Neutrophil (primary cell): Measurements from ENCODE around the gene NR3C2.

ENCODE experiments used
- H3K27ac ChIP-seq: fragments of 200-600 bp; sonication (generic); 2 replicates; pipeline ENCODE4 v1.5.1; 2016; ENCODE audit warnings: mild to moderate bottlenecking, moderate library complexity
- H3K27me3 ChIP-seq: fragments of 200-600 bp; sonication (generic); 2 replicates; pipeline ENCODE4 v1.6.0; 2016; ENCODE audit warnings: mild to moderate bottlenecking
- H3K36me3 ChIP-seq: fragments of 200-600 bp; sonication (generic); 2 replicates; pipeline ENCODE4 v1.5.1; 2017
- H3K4me1 ChIP-seq, 2 experiments: fragments of 200-600 bp in 1 of 2; sonication (generic) in 1 of 2; 1 replicate in 1 of 2; 2 replicates in 1 of 2; pipeline versions ENCODE4 v1.5.1 to v1.6.1; 2013 to 2016; ENCODE audit warnings: low read depth in 1 of 2, low read length in 1 of 2, mild to moderate bottlenecking in 1 of 2, moderate library complexity in 1 of 2; ENCODE audit not compliant: control insufficient read depth in 1 of 2, insufficient read depth in 1 of 2
- H3K4me3 ChIP-seq, 2 experiments: fragments of 200-600 bp in 1 of 2; sonication (generic) in 1 of 2; 1 replicate in 1 of 2; 2 replicates in 1 of 2; pipeline ENCODE4 v1.5.1; 2013 to 2016; ENCODE audit warnings: low read depth in 1 of 2, low read length in 1 of 2, mild to moderate bottlenecking in 1 of 2, moderate library complexity in 1 of 2
- H3K9me3 ChIP-seq: fragments of 200-600 bp; sonication (generic); 2 replicates; pipeline ENCODE4 v1.5.1; 2016
- CTCF ChIP-seq: fragments of 200-600 bp; sonication (generic); IDR thresholded peaks from 2 replicates; pipeline ENCODE4 v1.5.1; 2016; ENCODE audit warnings: antibody characterized with exemption

The NR3C2 gene

GRCh38 chr4:148062301-148062950 lies 379.8 kb downstream of the NR3C2 start:
- no peaks in the 10 kb centered on the region for H3K36me3 ChIP-seq

GRCh38 chr4:148061795-148062194 lies 380.4 kb downstream of the NR3C2 start:
- Histone ChIP-seq H3K27ac (no peak overlapping the region), H3K4me1 (peaks cover 0 to 4% of the 10 kb centered on the region in 2 experiments), H3K9me3 (no peaks in the 10 kb centered on the region), H3K4me3 (no peak overlapping the region), H3K27me3 (no peaks in the 10 kb centered on the region), H3K36me3 (no peaks in the 10 kb centered on the region)
- TF ChIP-seq CTCF = no peak

More at GRCh38 chr4:148062301-148062950, 379.8 kb downstream of the NR3C2 start:
- Histone ChIP-seq H3K27ac (no peak overlapping the region), H3K4me1 (no peaks in the 10 kb centered on the region), H3K4me3 (no peak overlapping the region), H3K9me3 (no peaks in the 10 kb centered on the region), H3K27me3 (no peaks in the 10 kb centered on the region)
- no peak for TF ChIP-seq CTCF

- no peaks in the 10 kb centered on the region for H3K36me3 ChIP-seq
- no peak overlapping the region for H3K27ac ChIP-seq
- H3K9me3 ChIP-seq = no peaks in the 10 kb centered on the region
- no peaks in the 10 kb centered on the region for H3K27me3 ChIP-seq
- TF ChIP-seq CTCF = no peak
- peaks cover 0 to 4% of the 10 kb centered on the region in 2 experiments for H3K4me1 ChIP-seq
- H3K4me3 ChIP-seq = no peak overlapping the region
These were observed 381.1 kb downstream of the NR3C2 start for GRCh38 chr4:148061141-148061481.

GRCh38 chr4:148060264-148061140 lies 381.7 kb downstream of the NR3C2 start:
- Histone ChIP-seq H3K27me3 (no peaks in the 10 kb centered on the region), H3K27ac (no peak overlapping the region), H3K36me3 (no peaks in the 10 kb centered on the region), H3K4me1 (peaks cover 0 to 4% of the 10 kb centered on the region in 2 experiments), H3K9me3 (no peaks in the 10 kb centered on the region), H3K4me3 (no peak overlapping the region)
- TF ChIP-seq CTCF = no peak

GRCh38 chr4:148059617-148060180 lies 382.5 kb downstream of the NR3C2 start:
- Histone ChIP-seq H3K27me3 (no peaks in the 10 kb centered on the region), H3K4me3 (no peak overlapping the region), H3K4me1 (peaks cover 0 to 7% of the 10 kb centered on the region in 2 experiments), H3K9me3 (no peaks in the 10 kb centered on the region), H3K36me3 (no peaks in the 10 kb centered on the region), H3K27ac (no peak overlapping the region)
- TF ChIP-seq CTCF = no peak
